Right cardiac atrium (tissue), 5 donors: Measurements from ENCODE around the gene APLF. TPM values are rescaled to one million over a fixed set of nuclear protein-coding genes. Genes with fewer than 3 reads are reported as not detected.
"Not testable (repeated sequence)": the region's sequence is repeated elsewhere in the genome, so short reads cannot be mapped to it uniquely, and the experiment has no call there.

Experiments used
- ATAC-seq, 2 donors: fragments of 200-7000 bp; cut with Tn5 transposase; one replicate each; pipeline versions ENCODE4 v1.8.0 to v1.9.1; 2020; ENCODE audit warnings: moderate library complexity in 2 of 2, mild to moderate bottlenecking in 1 of 2
- DNase-seq, 3 donors: peaks; one replicate each; pipeline ENCODE4 v3.0.0-alpha.2; 2020
- H3K27ac ChIP-seq: one replicate; pipeline ENCODE4 v1.5.1; 2013; ENCODE audit warnings: mild to moderate bottlenecking, low read length, control low read depth, moderate library complexity
- H3K27me3 ChIP-seq: one replicate; pipeline ENCODE4 v1.6.1; 2013; ENCODE audit not compliant: control insufficient read depth, insufficient read depth
- H3K4me1 ChIP-seq: one replicate; pipeline ENCODE4 v1.6.1; 2013; ENCODE audit warnings: low read length; ENCODE audit not compliant: control insufficient read depth, insufficient read depth
- H3K4me3 ChIP-seq: one replicate; pipeline ENCODE4 v1.5.1; 2013; ENCODE audit warnings: low read length, control low read depth
- H3K9me3 ChIP-seq: one replicate; pipeline ENCODE4 v1.6.1; 2013; ENCODE audit warnings: low read length; ENCODE audit not compliant: control insufficient read depth
- WGBS: extraction: QIAGEN DNeasy Blood & Tissue Kit; methylation state at CpG from one replicate; pipeline ENCODE4 v1.1.7; 2013; 5-methylcytosine and 5-hydroxymethylcytosine counted together
- intact Hi-C, 4 donors: fragments of 100-400 bp; cut with DNase I; formaldehyde crosslinking; loops; one replicate each; pipeline versions ENCODE4 v1.11.0 to v1.14.0; 2022 to 2023
- polyA plus RNA-seq: library from polyadenylated mRNA; stranded (reverse); fragments of 200-250 nt; gene quantifications from one replicate; pipeline ENCODE4 v1.2.3, GENCODE V29; 2013
- total RNA-seq, 4 donors: library from RNA; stranded (reverse); fragmentation: NEBNext Ultra II Directional; extraction: Animal tissue kit (Norgen Biotek cat#: 25700); gene quantifications; one replicate each; pipeline ENCODE4 v1.2.1, GENCODE V29; 2021
- donor health status: healthy with polysubstance abuse.
- donor health status: DM: no; HTN: yes; CAD: no.
- donor health status: DM: no; HTN: no; CAD: no.
- donor health status: DM: no; HTN: yes; CAD: no; lungs with severe emphysema.
- donor health status: DM: yes; HTN: yes; CAD: no.

Gene APLF
- total and polyA plus RNA-seq, 5 donors, result 0.72 to 7.6 (median 6.6) TPM

DNA sequence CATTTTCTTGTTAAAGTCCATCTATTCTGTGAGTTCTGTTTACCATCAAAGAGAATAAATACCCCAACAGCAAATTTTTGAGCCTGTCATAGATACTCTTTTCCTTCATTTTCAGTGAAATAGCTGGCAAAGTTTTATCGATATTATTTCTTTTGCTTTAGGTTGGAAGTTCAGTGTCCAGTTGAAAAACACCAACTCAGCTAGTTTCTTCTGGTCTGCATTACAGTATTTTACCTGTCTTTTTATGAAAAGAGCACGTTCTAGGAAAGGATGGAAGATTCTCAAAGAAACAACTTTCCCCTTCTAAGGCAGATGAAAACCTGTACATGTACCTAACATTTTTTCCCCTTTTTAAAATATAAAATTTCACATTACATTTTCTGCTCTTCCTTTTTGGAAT is 95.5 kb downstream of the APLF start:
- Histone ChIP-seq H3K27ac (no peak overlapping the region), H3K4me3 (no peak overlapping the region), H3K9me3 (no peaks in the 10 kb centered on the region), H3K4me1 (no peaks in the 10 kb centered on the region), H3K27me3 (no peaks in the 10 kb centered on the region)
- WGBS, result 96% methylated on average over 2 of the region's 2 CpGs
- intact Hi-C loops, result no loop called here
- ATAC-seq (no peak), DNase-seq (no peak)

GRCh38 chr2:68564426-68564825 is 97.0 kb downstream of the APLF start:
- Histone ChIP-seq H3K27ac (no peak overlapping the region), H3K9me3 (no peaks in the 10 kb centered on the region), H3K4me3 (no peak overlapping the region), H3K27me3 (no peaks in the 10 kb centered on the region), H3K4me1 (no peaks in the 10 kb centered on the region)
- intact Hi-C loops, result no loop called here
- no peak for ATAC-seq
- 74% methylated on average over 2 of the region's 2 CpGs for WGBS
- no peak for DNase-seq

DNA sequence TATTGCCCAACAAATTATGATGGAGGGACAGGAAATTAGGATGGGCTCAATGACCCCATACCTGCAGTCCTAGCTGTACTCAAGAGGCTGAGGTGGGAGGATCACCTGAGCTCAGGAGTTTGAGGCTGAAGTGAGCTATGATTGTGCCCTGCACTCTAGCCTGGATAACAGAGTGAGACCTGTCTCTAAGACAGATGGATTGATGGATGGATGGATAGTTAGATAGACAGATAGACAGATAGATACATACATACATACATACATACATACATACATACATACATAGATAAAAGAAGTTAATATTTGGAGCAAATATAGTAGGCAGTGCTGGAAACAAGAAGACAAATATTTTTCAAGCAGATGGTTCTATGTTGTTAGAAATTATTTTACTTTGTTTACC is 97.9 kb downstream of the APLF start:
- ATAC-seq (no peak), DNase-seq (no peak)
- intact Hi-C loops, result no loop called here
- no peak overlapping the region for H3K4me3 ChIP-seq
- H3K9me3 ChIP-seq, result no peaks in the 10 kb centered on the region
- H3K27me3 ChIP-seq, result no peaks in the 10 kb centered on the region
- H3K27ac ChIP-seq, result no peak overlapping the region
- H3K4me1 ChIP-seq, result no peaks in the 10 kb centered on the region

- DNase-seq (no peak), ATAC-seq (no peak)
- no peaks in the 10 kb centered on the region for H3K9me3 ChIP-seq
- no peaks in the 10 kb centered on the region for H3K27me3 ChIP-seq
- intact Hi-C loops, result no loop called here
- no peaks in the 10 kb centered on the region for H3K4me1 ChIP-seq
- H3K4me3 ChIP-seq, result no peak overlapping the region
- 82% methylated on average over 4 of the region's 4 CpGs for WGBS
- no peak overlapping the region for H3K27ac ChIP-seq
Observed at GRCh38 chr2:68565858-68566257, 98.5 kb downstream of the APLF start.

DNA sequence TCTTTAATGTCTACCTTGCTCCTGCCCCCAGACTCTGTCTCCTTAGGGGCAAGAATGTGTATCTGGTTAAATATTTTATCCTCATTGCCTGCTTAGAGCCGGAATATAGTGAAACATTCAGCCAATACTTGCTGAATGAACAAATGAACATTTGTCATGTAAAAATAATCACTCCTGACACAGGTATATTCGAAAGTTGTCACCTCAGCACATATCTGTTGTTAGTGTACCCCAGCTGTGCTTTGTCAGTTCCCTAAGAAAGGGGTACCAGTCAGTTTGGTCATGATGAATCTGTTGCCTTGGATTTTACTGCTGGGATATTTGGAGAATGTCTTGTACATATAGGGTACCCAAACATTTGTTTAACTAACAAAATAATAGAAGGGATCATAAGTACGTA is 99.0 kb downstream of the APLF start:
- H3K27me3 ChIP-seq, result no peaks in the 10 kb centered on the region
- H3K9me3 ChIP-seq, result no peaks in the 10 kb centered on the region
- H3K4me3 ChIP-seq, result no peak overlapping the region
- ATAC-seq (no peak), DNase-seq (no peak)
- 92% methylated on average over 3 of the region's 3 CpGs for WGBS
- no peaks in the 10 kb centered on the region for H3K4me1 ChIP-seq
- no peak overlapping the region for H3K27ac ChIP-seq
- intact Hi-C loops, result no loop called here

GRCh38 chr2:68568116-68568515 is 100.7 kb downstream of the APLF start:
- no peak overlapping the region for H3K27ac ChIP-seq
- H3K9me3 ChIP-seq, result no peaks in the 10 kb centered on the region
- intact Hi-C loops, result no loop called here
- H3K4me1 ChIP-seq, result no peaks in the 10 kb centered on the region
- 74% methylated on average over 1 of the region's 1 CpG for WGBS
- no peaks in the 10 kb centered on the region for H3K27me3 ChIP-seq
- DNase-seq (no peak), ATAC-seq (no peak)
- no peak overlapping the region for H3K4me3 ChIP-seq

GRCh38 chr2:68569604-68570003 is 102.2 kb downstream of the APLF start:
- no peak overlapping the region for H3K27ac ChIP-seq
- no peak for ATAC-seq
- H3K9me3 ChIP-seq, result no peaks in the 10 kb centered on the region
- intact Hi-C loops, result no loop called here
- WGBS, result 94% methylated on average over 1 of the region's 1 CpG
- H3K4me1 ChIP-seq, result no peaks in the 10 kb centered on the region
- no peak for DNase-seq
- H3K27me3 ChIP-seq, result no peaks in the 10 kb centered on the region
- H3K4me3 ChIP-seq, result no peak overlapping the region

GRCh38 chr2:68570434-68570833 is 103.0 kb downstream of the APLF start:
- DNase-seq, H3K27ac ChIP-seq, H3K27me3 ChIP-seq, H3K4me3 ChIP-seq, H3K9me3 ChIP-seq, ATAC-seq, H3K4me1 ChIP-seq, intact Hi-C loops: not testable (repeated sequence)
- WGBS, result 94% methylated on average over 4 of the region's 4 CpGs

DNA sequence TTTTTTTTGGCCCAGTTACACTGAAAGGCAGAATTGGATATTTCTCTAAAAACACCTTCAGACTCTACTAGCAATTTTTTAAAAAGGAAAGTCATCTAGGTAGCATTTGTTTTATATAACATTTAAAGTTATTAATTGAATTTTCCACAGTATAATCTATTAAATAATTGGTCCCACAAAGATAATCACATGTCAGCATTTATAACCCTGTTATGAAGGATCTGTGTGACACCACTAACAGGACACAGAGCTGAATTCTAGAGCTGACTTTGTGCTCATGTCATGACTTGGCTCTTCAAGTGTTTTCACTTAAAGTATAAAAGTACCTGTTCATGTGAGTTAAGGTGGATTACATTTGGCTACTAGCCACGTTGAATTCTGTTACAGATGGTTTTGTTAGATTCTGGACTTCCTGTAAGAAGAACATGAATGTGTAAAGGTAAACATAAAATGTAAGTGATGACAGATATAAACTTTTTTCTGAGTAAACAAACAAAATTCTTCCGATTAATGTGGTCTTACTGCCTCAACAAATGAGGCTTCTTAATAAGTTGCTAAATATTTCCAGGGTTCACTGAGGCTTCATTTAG is 106.9 kb downstream of the APLF start:
- 67% methylated on average over 2 of the region's 2 CpGs for WGBS
- DNase-seq (no peak), ATAC-seq (no peak)
- H3K27ac ChIP-seq, result no peak overlapping the region
- H3K4me3 ChIP-seq, result no peak overlapping the region
- H3K27me3 ChIP-seq, result no peaks in the 10 kb centered on the region
- intact Hi-C loops, result no loop called here
- H3K4me1 ChIP-seq, result no peaks in the 10 kb centered on the region
- H3K9me3 ChIP-seq, result no peaks in the 10 kb centered on the region

GRCh38 chr2:68577183-68577582 is 109.8 kb downstream of the APLF start:
- no peak overlapping the region for H3K4me3 ChIP-seq
- DNase-seq, result no peak
- no peaks in the 10 kb centered on the region for H3K27me3 ChIP-seq
- ATAC-seq, result peak in 1 of 2 donors; percentile 20
- H3K4me1 ChIP-seq, result no peaks in the 10 kb centered on the region
- no peaks in the 10 kb centered on the region for H3K9me3 ChIP-seq
- no peak overlapping the region for H3K27ac ChIP-seq
- intact Hi-C loops, result no loop called here

DNA sequence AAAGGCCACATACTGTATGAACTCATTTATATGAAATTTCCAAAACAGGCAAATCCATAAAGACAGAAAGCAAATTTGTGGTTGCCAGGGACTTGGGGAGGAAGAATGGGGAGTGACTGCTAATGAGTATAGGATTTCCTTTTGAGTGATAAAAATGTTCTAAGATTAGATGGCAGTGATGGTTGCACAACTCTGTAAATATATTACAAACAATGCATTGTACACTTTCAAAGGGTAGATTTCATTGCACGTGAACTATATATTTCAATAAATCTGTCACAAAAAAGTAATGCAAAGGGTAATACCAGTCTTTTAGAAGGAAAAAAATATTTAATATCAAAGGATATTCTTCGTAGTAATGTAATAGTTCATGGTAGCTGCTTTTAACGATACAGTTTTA is 112.3 kb downstream of the APLF start:
- Histone ChIP-seq H3K9me3 (no peaks in the 10 kb centered on the region), H3K4me1 (no peaks in the 10 kb centered on the region), H3K27me3 (no peaks in the 10 kb centered on the region), H3K27ac (no peak overlapping the region), H3K4me3 (no peak overlapping the region)
- ATAC-seq, result no peak
- no peak for DNase-seq
- 88% methylated on average over 3 of the region's 3 CpGs for WGBS
- intact Hi-C loops, result no loop called here

- 82% methylated on average over 2 of the region's 2 CpGs for WGBS
- no peak overlapping the region for H3K4me3 ChIP-seq
- no peaks in the 10 kb centered on the region for H3K27me3 ChIP-seq
- H3K9me3 ChIP-seq, result no peaks in the 10 kb centered on the region
- no peak for DNase-seq
- H3K27ac ChIP-seq, result no peak overlapping the region
- no peak for ATAC-seq
- intact Hi-C loops, result no loop called here
- no peaks in the 10 kb centered on the region for H3K4me1 ChIP-seq
Observed at GRCh38 chr2:68588589-68588988, 121.2 kb downstream of the APLF start.
